HL-60 (cell line): ENCODE results near the gene HOXB4.

Source experiments
- DNase-seq, 2 experiments: peaks; one replicate each; pipeline ENCODE4 v3.0.0-alpha.2; 2010 to 2020; ENCODE audit warnings: low read depth in 1 of 2, low spot score in 1 of 2
- H3K27ac ChIP-seq: fragments of 250-450 bp; sonication (Bioruptor Pico); replicated peaks from 2 replicates; pipeline ENCODE4 v1.5.1; 2020; ENCODE audit warnings: mild to moderate bottlenecking, moderate library complexity
- H3K27me3 ChIP-seq: fragments of 250-450 bp; sonication (Bioruptor Pico); 2 replicates; pipeline ENCODE4 v1.5.1; 2021; ENCODE audit warnings: mild to moderate bottlenecking, moderate library complexity; ENCODE audit not compliant: insufficient read depth, poor library complexity, severe bottlenecking
- H3K4me3 ChIP-seq: replicated peaks from 2 replicates; pipeline ENCODE4 v1.5.1; 2011; ENCODE audit warnings: mild to moderate bottlenecking, control low read depth, low read length; ENCODE audit not compliant: insufficient read depth
- CTCF ChIP-seq: IDR thresholded peaks from one replicate; pipeline ENCODE4 v1.5.1; 2011; ENCODE audit warnings: low read length, control low read depth, inconsistent platforms; ENCODE audit not compliant: insufficient read depth
- GABPA ChIP-seq: IDR thresholded peaks from 2 replicates; pipeline ENCODE4 v1.6.1; 2012; ENCODE audit warnings: low read depth
- POLR2AphosphoS5 ChIP-seq: IDR thresholded peaks from 2 replicates; pipeline ENCODE4 v1.6.1; 2012; ENCODE audit warnings: low read depth
- REST ChIP-seq: IDR thresholded peaks from 2 replicates; pipeline ENCODE4 v1.6.1; 2012; ENCODE audit warnings: low read depth; ENCODE audit not compliant: insufficient replicate concordance
- SPI1 ChIP-seq: IDR thresholded peaks from 2 replicates; pipeline ENCODE4 v1.6.1; 2012; ENCODE audit warnings: low read depth, mild to moderate bottlenecking, borderline replicate concordance

The HOXB4 gene

GRCh38 chr17:48541577-48542113 lies 36.5 kb downstream of the HOXB4 start:
- no peak for DNase-seq
- TF ChIP-seq SPI1 (no peak), CTCF (no peak), POLR2AphosphoS5 (no peak), GABPA (no peak), REST (no peak)
- Histone ChIP-seq H3K27ac (no peak overlapping the region), H3K4me3 (no peak overlapping the region), H3K27me3 (peaks cover 67% of the 10 kb centered on the region)

- H3K27me3 ChIP-seq = peaks cover 61% of the 10 kb centered on the region
- no peak overlapping the region for H3K4me3 ChIP-seq
- TF ChIP-seq POLR2AphosphoS5 (no peak), REST (no peak), SPI1 (no peak), CTCF (no peak), GABPA (no peak)
- no peak for DNase-seq
- no peak overlapping the region for H3K27ac ChIP-seq
Measured at GRCh38 chr17:48541036-48541576, 37.0 kb downstream of the HOXB4 start.

GRCh38 chr17:48540213-48540612 lies 37.9 kb downstream of the HOXB4 start:
- no peak overlapping the region for H3K4me3 ChIP-seq
- peaks cover 54% of the 10 kb centered on the region for H3K27me3 ChIP-seq
- DNase-seq = no peak
- H3K27ac ChIP-seq = no peak overlapping the region
- TF ChIP-seq CTCF (no peak), GABPA (no peak), SPI1 (no peak), REST (no peak), POLR2AphosphoS5 (no peak)
